Measurements from ENCODE around the gene KIFC1.

Gene KIFC1

DNA sequence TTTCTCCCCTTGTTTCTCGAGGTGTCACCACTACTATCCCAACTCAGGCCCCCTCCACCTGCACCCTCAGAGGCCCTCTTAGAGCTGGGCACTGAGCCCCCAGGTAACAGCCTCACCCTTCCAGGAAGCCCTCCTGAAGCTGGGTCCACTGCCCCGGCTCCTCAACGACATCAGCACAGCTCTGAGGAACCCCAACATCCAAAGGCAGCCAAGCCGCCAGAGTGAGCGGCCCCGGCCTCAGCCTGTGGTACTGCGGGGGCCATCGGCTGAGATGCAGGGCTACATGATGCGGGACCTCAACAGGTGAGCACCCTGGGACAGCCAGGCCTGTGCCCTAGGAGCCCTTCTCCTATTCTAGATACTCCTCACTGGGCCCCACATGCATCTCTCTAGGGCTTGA is 49.8 kb downstream of the KIFC1 start:
- no peak overlapping the region for H3K4me3 ChIP-seq (ENCODE audit: low read depth, low read length)
- DNase-seq (ENCODE audit: low read depth), result no peak
- TF ChIP-seq, protein P1, sequence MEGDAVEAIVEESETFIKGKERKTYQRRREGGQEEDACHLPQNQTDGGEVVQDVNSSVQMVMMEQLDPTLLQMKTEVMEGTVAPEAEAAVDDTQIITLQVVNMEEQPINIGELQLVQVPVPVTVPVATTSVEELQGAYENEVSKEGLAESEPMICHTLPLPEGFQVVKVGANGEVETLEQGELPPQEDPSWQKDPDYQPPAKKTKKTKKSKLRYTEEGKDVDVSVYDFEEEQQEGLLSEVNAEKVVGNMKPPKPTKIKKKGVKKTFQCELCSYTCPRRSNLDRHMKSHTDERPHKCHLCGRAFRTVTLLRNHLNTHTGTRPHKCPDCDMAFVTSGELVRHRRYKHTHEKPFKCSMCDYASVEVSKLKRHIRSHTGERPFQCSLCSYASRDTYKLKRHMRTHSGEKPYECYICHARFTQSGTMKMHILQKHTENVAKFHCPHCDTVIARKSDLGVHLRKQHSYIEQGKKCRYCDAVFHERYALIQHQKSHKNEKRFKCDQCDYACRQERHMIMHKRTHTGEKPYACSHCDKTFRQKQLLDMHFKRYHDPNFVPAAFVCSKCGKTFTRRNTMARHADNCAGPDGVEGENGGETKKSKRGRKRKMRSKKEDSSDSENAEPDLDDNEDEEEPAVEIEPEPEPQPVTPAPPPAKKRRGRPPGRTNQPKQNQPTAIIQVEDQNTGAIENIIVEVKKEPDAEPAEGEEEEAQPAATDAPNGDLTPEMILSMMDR (IDR thresholded peaks at IDR 0.05; ENCODE audit: insufficient read depth, low read depth, low read length, missing control alignments), result no peak

DNA sequence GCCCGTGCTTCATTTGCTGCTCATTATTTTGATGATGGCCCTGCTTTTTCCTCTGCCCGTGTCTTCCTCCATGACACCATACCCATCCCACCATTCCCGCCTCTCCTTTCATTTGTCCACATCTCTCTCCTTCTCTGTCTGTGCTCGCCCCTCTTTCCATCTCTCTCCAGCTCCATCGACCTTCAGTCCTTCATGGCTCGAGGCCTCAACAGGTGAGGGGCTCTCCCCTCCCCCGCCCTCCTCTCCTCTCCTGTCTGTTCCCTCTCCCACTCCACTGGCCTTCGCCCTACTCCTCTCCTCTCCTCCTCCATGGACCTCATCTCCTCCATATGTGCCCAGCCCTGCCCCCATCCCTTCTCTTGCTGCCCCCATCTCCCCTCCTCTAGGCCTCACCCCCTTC is 50.7 kb downstream of the KIFC1 start:
- TF ChIP-seq, protein P1 (IDR thresholded peaks at IDR 0.05; ENCODE audit: insufficient read depth, low read depth, low read length, missing control alignments), result no peak
- no peak for DNase-seq (ENCODE audit: low read depth)

DNA sequence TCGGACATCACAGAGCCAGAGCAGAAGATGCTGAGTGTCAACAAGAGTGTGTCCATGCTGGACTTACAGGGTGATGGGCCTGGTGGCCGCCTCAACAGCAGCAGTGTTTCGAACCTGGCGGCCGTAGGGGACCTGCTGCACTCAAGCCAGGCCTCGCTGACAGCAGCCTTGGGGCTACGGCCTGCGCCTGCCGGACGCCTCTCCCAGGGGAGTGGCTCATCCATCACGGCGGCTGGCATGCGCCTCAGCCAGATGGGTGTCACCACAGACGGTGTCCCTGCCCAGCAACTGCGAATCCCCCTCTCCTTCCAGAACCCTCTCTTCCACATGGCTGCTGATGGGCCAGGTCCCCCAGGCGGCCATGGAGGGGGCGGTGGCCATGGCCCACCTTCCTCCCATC is 51.4 kb downstream of the KIFC1 start:
- H3K4me3 ChIP-seq (ENCODE audit: low read depth, low read length), result no peak overlapping the region
- no peak for DNase-seq (ENCODE audit: low read depth)
- TF ChIP-seq, protein P1 (IDR thresholded peaks at IDR 0.05; ENCODE audit: insufficient read depth, low read depth, low read length, missing control alignments), result no peak

More for the DNA sequence above, 50.7 kb downstream of the KIFC1 start:
- no peak overlapping the region for H3K4me3 ChIP-seq (ENCODE audit: low read depth, low read length)

DNA sequence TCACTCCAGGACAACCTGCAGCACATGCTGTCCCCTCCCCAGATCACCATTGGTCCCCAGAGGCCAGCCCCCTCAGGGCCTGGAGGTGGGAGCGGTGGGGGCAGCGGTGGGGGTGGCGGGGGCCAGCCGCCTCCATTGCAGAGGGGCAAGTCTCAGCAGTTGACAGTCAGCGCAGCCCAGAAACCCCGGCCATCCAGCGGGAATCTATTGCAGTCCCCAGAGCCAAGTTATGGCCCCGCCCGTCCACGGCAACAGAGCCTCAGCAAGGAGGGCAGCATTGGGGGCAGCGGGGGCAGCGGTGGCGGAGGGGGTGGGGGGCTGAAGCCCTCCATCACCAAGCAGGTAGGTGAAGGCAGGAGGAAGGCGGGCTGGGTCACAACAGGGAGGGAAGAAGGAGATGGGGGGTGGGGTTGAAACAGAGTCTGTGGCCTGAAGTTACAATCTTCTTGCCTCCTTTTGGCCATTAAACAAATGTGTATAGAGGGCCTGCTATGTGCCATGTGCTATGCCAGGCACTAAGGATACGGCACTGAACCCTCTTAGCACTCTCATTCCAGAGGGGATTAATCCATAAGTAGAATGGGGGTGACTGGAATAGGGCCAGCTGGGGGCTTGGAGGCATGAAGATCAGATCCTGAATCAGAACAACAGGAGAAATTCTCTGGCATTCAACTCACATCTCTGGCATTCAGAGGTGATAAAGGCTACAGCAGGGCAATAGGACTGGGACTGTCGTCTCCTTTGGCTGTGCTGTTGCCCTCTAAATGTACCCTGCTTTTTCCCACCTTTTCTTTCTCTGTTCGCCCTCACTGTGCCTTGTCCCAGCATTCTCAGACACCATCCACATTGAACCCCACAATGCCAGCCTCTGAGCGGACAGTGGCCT is 52.2 kb downstream of the KIFC1 start:
- no peak overlapping the region for H3K4me3 ChIP-seq (ENCODE audit: low read depth, low read length)
- DNase-seq (ENCODE audit: low read depth), result no peak
- TF ChIP-seq, protein P1 (IDR thresholded peaks at IDR 0.05; ENCODE audit: insufficient read depth, low read depth, low read length, missing control alignments), result no peak

DNA sequence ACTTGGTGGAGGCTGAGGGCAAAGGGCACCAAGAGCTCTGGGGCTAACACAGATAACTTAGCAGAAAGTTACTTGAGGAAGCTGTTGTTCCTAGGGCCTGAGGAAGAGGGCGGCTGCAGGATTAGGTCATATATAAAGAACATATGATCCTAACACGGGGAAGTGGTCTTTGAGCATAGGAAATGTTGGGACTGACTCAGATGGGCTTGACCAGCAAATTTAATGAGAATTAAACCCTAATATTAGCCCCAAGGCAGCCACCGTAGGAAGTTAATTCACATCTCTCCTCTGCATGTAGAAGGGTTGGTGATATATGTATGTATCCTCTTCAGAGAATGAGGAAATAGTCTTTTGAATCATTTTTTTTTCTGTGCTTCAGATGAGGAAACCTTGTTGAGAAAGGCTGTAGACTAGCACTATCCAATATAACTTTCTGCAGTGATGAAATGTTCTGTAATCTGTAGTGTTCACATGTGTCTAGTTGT is 53.5 kb downstream of the KIFC1 start:
- DNase-seq (ENCODE audit: low read depth), result no peak
- H3K4me3 ChIP-seq (ENCODE audit: low read depth, low read length), result no peak overlapping the region
- TF ChIP-seq, protein P1 (IDR thresholded peaks at IDR 0.05; ENCODE audit: insufficient read depth, low read depth, low read length, missing control alignments), result no peak

DNA sequence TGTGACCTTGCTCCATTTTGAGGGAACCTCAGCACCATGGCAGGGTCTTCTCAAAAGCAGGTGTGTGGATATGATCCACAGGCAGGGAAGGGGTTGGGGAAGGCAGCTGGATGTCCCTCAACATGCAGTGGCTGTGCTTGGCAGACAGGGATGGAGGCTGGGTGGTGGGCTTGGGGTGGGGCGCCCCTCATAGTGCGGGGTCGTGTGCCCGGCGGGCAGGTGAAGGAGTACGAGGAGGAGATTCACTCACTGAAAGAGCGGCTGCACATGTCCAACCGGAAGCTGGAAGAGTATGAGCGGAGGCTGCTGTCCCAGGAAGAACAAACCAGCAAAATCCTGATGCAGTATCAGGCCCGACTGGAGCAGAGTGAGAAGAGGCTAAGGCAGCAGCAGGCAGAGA is 54.7 kb downstream of the KIFC1 start:
- DNase-seq (ENCODE audit: low read depth), result no peak
- H3K4me3 ChIP-seq (ENCODE audit: low read depth, low read length), result no peak overlapping the region
- TF ChIP-seq, protein P1 (IDR thresholded peaks at IDR 0.05; ENCODE audit: insufficient read depth, low read depth, low read length, missing control alignments), result no peak
